GM12878 (cell line): ENCODE measurements around the gene MYB. TPM values are rescaled to one million over a fixed set of nuclear protein-coding genes. Genes with fewer than 3 reads are reported as not detected.

Source experiments
- BCL11A ChIP-seq: IDR thresholded peaks from 2 replicates; pipeline ENCODE4 v1.6.1; 2011; ENCODE audit warnings: low read depth, low read length
- CBFB ChIP-seq: IDR thresholded peaks from 2 replicates; pipeline ENCODE4 v1.6.1; 2016; ENCODE audit warnings: antibody characterized with exemption, low read depth
- CHD4 ChIP-seq: fragments of 200-600 bp; sonication (generic); IDR thresholded peaks from 2 replicates; pipeline ENCODE4 v1.6.1; 2016; ENCODE audit warnings: mild to moderate bottlenecking
- CREM ChIP-seq: IDR thresholded peaks from 2 replicates; pipeline ENCODE4 v1.6.1; 2014; ENCODE audit warnings: antibody characterized with exemption, low read depth
- EP300 ChIP-seq, 2 experiments: fragments of 150-350 bp in 1 of 2; IDR thresholded peaks; 2 replicates each; pipeline ENCODE4 v1.6.1; 2011 to 2012; ENCODE audit warnings: low read depth in 2 of 2, low read length in 2 of 2, borderline replicate concordance in 1 of 2, improper control_type of control experiment in 1 of 2, inconsistent platforms in 1 of 2; ENCODE audit not compliant: control insufficient read depth in 1 of 2
- ESRRA ChIP-seq: IDR thresholded peaks from 2 replicates; pipeline ENCODE4 v1.6.1; 2012; ENCODE audit warnings: mild to moderate bottlenecking, low read length, improper control_type of control experiment
- GABPA ChIP-seq: IDR thresholded peaks from 2 replicates; pipeline ENCODE4 v1.6.1; 2014; ENCODE audit warnings: antibody characterized with exemption, low read depth, mild to moderate bottlenecking, inconsistent platforms
- GATAD2B ChIP-seq: fragments of 450-650 bp; conservative IDR thresholded peaks from 2 replicates; pipeline ENCODE4 v1.6.1; 2017; ENCODE audit warnings: low read depth, mild to moderate bottlenecking, moderate library complexity
- JUNB ChIP-seq: IDR thresholded peaks from 2 replicates; pipeline ENCODE4 v1.6.1; 2016; ENCODE audit warnings: antibody characterized with exemption, mild to moderate bottlenecking
- JUND ChIP-seq: IDR thresholded peaks from 2 replicates; pipeline ENCODE4 v1.6.1; 2012; ENCODE audit warnings: low read depth, mild to moderate bottlenecking, low read length, improper control_type of control experiment, moderate library complexity
- POLR2AphosphoS5 ChIP-seq: IDR thresholded peaks from 2 replicates; pipeline ENCODE4 v1.6.1; 2011; ENCODE audit warnings: mild to moderate bottlenecking, low read length, inconsistent platforms
- RAD21 ChIP-seq: IDR thresholded peaks from 2 replicates; pipeline ENCODE4 v1.6.1; 2011; ENCODE audit warnings: mild to moderate bottlenecking, low read depth, low read length, moderate library complexity; ENCODE audit not compliant: insufficient read depth
- RUNX3 ChIP-seq: IDR thresholded peaks from 2 replicates; pipeline ENCODE4 v1.6.1; 2012; ENCODE audit warnings: low read length, inconsistent platforms
- SMAD5 ChIP-seq: IDR thresholded peaks from 2 replicates; pipeline ENCODE4 v1.6.1; 2016; ENCODE audit warnings: antibody characterized with exemption, low read depth
- SMARCA5 ChIP-seq: fragments of 450-650 bp; IDR thresholded peaks from 2 replicates; pipeline ENCODE4 v1.6.1; 2017; ENCODE audit warnings: mild to moderate bottlenecking
- SP1 ChIP-seq: IDR thresholded peaks from one replicate; pipeline ENCODE4 v1.6.1; 2011; ENCODE audit warnings: low read depth, low read length
- SREBF2 ChIP-seq: IDR thresholded peaks from 2 replicates; pipeline ENCODE4 v1.6.1; 2012; ENCODE audit warnings: mild to moderate bottlenecking, low read length
- SRF ChIP-seq, 2 experiments: IDR thresholded peaks; 2 replicates each; pipeline ENCODE4 v1.6.1; 2011; ENCODE audit warnings: low read depth in 2 of 2, low read length in 2 of 2, mild to moderate bottlenecking in 1 of 2, moderate library complexity in 1 of 2
- SUPT20H ChIP-seq: IDR thresholded peaks from 2 replicates; pipeline ENCODE4 v1.6.1; 2011; ENCODE audit warnings: low read depth, mild to moderate bottlenecking, low read length, moderate library complexity, borderline replicate concordance; ENCODE audit not compliant: control insufficient read depth
- TARDBP ChIP-seq: IDR thresholded peaks from 2 replicates; pipeline ENCODE4 v1.6.1; 2016; ENCODE audit warnings: borderline replicate concordance
- TCF7 ChIP-seq: IDR thresholded peaks from 2 replicates; pipeline ENCODE4 v1.6.1; 2014; ENCODE audit warnings: antibody characterized with exemption, borderline replicate concordance
- ZNF592 ChIP-seq: fragments of 450-650 bp; IDR thresholded peaks from 2 replicates; pipeline ENCODE4 v1.6.1; 2017; ENCODE audit warnings: mild to moderate bottlenecking, moderate library complexity
- ZZZ3 ChIP-seq: IDR thresholded peaks from 2 replicates; pipeline ENCODE4 v1.6.1; 2011; ENCODE audit warnings: low read depth; ENCODE audit not compliant: control insufficient read depth, insufficient read length
- polyA plus RNA-seq, 11 experiments: library from polyadenylated mRNA; depleted of rRNA in 4 of 11; unstranded in 6 of 11; stranded (reverse) in 5 of 11; fragments of >200 nt; fragmentation: Nextera tagmentation in 4 of 11; fragmentation: Illumina TruSeq in 1 of 11; extraction: Ambion mirVana in 4 of 11; extraction: Trizol in 1 of 11; gene quantifications; 1 replicate in 1 of 11; 2 replicates in 10 of 11; pipeline versions ENCODE4 v1.2.1 to v1.2.3, GENCODE V29; 2011 to 2016; ENCODE audit warnings: inconsistent platforms in 2 of 11, missing spikeins in 2 of 11, low read depth in 1 of 11
- total RNA-seq, 4 experiments: library from RNA; depleted of rRNA in 3 of 4; stranded (reverse); fragments of >200 nt in 3 of 4; fragmentation: Illumina TruSeq in 1 of 4; extraction: Trizol in 1 of 4; gene quantifications; 2 replicates each; pipeline versions ENCODE4 v1.2.1 to v1.2.3, GENCODE V29; 2013 to 2021
- TF ChIP-seq, protein P1 (sequence below): fragments of 150-350 bp; IDR thresholded peaks from 2 replicates; pipeline ENCODE4 v1.6.1; 2014; ENCODE audit warnings: mild to moderate bottlenecking, low read depth, low read length
- TF ChIP-seq, protein P2 (sequence below): IDR thresholded peaks from 2 replicates; pipeline ENCODE4 v1.6.1; 2011; ENCODE audit warnings: low read depth, mild to moderate bottlenecking, low read length, moderate library complexity, borderline replicate concordance; ENCODE audit errors: extremely low read depth
- TF ChIP-seq, protein P3 (sequence below): fragments of 450-650 bp; IDR thresholded peaks from 2 replicates; pipeline ENCODE4 v1.6.1; 2016; ENCODE audit warnings: mild to moderate bottlenecking

The MYB gene
- total and polyA plus RNA-seq, 10 of the 15 experiments (the other 5 are each of a cell fraction or from before 2014, with no cell fraction given) = 7.0 to 29.8 (median 21.5) TPM

DNA sequence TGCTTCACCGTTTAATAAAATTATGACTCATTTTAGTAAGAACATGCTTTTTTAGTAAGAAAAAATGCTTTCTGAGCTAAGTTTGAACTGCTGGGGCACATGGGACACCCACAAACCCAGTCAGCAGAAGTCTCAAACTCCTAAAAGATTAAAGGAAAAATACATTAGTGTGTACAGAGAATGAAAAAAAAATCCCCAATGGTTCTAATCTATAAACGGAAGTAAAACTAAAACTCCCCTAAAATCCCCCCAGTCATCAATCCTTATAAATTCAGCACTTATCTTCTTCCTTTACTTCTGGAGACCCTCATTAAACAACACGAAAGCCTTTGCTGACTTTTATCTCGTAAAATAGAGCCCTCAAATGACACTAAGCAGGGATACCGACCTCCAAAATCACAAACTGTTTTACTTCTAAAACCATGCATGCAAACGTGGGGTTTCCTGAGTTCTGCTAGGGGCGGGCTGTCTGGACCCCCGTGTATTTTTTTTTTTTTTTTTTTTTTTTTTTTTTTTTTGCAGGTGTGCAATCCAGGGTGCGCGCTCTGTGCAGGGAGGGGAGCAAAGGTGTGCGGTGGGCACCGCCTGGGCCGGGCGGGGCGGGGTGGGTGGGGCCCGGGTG lies 1.1 kb upstream of the MYB start (continued):
- TF ChIP-seq, protein P1, sequence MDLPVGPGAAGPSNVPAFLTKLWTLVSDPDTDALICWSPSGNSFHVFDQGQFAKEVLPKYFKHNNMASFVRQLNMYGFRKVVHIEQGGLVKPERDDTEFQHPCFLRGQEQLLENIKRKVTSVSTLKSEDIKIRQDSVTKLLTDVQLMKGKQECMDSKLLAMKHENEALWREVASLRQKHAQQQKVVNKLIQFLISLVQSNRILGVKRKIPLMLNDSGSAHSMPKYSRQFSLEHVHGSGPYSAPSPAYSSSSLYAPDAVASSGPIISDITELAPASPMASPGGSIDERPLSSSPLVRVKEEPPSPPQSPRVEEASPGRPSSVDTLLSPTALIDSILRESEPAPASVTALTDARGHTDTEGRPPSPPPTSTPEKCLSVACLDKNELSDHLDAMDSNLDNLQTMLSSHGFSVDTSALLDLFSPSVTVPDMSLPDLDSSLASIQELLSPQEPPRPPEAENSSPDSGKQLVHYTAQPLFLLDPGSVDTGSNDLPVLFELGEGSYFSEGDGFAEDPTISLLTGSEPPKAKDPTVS = no peak
- TF ChIP-seq GATAD2B = no peak
- TF ChIP-seq JUNB = peak; percentile 92
- TF ChIP-seq TARDBP = no peak
- TF ChIP-seq CHD4 = no peak
- no peak for TF ChIP-seq GABPA
- peak; percentile 64; the same call in 1 of the 2 replicates for TF ChIP-seq CREM
- TF ChIP-seq SUPT20H = no peak
- TF ChIP-seq CBFB = no peak
- TF ChIP-seq, protein P2, sequence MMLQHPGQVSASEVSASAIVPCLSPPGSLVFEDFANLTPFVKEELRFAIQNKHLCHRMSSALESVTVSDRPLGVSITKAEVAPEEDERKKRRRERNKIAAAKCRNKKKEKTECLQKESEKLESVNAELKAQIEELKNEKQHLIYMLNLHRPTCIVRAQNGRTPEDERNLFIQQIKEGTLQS = no peak
- no peak for TF ChIP-seq SMAD5
- TF ChIP-seq TCF7 = peak; percentile 82
- TF ChIP-seq SMARCA5 = no peak
- TF ChIP-seq ZZZ3 = no peak
- TF ChIP-seq, protein P3, sequence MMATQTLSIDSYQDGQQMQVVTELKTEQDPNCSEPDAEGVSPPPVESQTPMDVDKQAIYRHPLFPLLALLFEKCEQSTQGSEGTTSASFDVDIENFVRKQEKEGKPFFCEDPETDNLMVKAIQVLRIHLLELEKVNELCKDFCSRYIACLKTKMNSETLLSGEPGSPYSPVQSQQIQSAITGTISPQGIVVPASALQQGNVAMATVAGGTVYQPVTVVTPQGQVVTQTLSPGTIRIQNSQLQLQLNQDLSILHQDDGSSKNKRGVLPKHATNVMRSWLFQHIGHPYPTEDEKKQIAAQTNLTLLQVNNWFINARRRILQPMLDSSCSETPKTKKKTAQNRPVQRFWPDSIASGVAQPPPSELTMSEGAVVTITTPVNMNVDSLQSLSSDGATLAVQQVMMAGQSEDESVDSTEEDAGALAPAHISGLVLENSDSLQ = 0 out of 2 replicates have a peak, but pooled peaks have one; percentile 8
- TF ChIP-seq ESRRA = no peak
- 0 out of 2 replicates have a peak, but pooled peaks have one; percentile 14 for TF ChIP-seq POLR2AphosphoS5
- peak; percentile 9 to 41; a peak in 2 of 4 replicates for TF ChIP-seq EP300 (IDR thresholded peaks at IDR 0.05; ENCODE audit: borderline replicate concordance in 1 of 2, control insufficient read depth in 1 of 2, low read depth in 2 of 2, low read length in 2 of 2)
- peak; percentile 46; the same call in 1 of the 2 replicates for TF ChIP-seq JUND
- TF ChIP-seq SP1 = no peak
- TF ChIP-seq RUNX3 = peak; percentile 82
- no peak for TF ChIP-seq SREBF2
- no peak for TF ChIP-seq SRF (IDR thresholded peaks at IDR 0.05; ENCODE audit: low read depth in 2 of 2, low read length in 2 of 2)
- TF ChIP-seq RAD21 = no peak
- peak; percentile 21; the same call in 1 of the 2 replicates for TF ChIP-seq BCL11A
- no peak for TF ChIP-seq ZNF592
